LNCAP (cell line): ENCODE data around the gene EPAS1.

Source experiments
- TF ChIP-seq, protein P1 (sequence below): fragments of 450-650 bp; IDR thresholded peaks from 2 replicates; pipeline ENCODE4 v1.5.1; 2017; ENCODE audit warnings: mild to moderate bottlenecking

EPAS1 gene

GRCh38 chr2:46328291-46328690 lies 31.1 kb downstream of the EPAS1 start:
- TF ChIP-seq, protein P1, sequence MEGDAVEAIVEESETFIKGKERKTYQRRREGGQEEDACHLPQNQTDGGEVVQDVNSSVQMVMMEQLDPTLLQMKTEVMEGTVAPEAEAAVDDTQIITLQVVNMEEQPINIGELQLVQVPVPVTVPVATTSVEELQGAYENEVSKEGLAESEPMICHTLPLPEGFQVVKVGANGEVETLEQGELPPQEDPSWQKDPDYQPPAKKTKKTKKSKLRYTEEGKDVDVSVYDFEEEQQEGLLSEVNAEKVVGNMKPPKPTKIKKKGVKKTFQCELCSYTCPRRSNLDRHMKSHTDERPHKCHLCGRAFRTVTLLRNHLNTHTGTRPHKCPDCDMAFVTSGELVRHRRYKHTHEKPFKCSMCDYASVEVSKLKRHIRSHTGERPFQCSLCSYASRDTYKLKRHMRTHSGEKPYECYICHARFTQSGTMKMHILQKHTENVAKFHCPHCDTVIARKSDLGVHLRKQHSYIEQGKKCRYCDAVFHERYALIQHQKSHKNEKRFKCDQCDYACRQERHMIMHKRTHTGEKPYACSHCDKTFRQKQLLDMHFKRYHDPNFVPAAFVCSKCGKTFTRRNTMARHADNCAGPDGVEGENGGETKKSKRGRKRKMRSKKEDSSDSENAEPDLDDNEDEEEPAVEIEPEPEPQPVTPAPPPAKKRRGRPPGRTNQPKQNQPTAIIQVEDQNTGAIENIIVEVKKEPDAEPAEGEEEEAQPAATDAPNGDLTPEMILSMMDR, result no peak

GRCh38 chr2:46328829-46329228 lies 31.6 kb downstream of the EPAS1 start:
- TF ChIP-seq, protein P1, result no peak

DNA sequence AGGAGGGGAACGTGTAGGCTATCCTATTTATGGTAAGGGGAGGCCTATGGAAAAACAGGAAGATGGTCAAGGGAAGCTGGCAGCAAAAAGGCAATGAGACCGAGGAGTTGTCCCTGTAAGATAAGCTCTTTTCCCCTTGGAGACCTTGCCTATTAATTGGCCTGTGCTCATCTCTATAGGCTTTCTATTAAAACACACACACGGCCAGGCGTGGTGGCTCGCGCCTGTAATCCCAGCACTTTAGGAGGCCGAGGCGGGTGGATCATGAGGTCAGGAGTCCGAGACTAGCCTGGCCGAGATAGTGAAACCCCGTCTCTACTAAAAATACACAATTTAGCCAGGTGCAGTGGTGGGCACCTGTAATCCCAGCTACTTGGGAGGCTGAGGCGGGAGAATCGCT lies 32.1 kb downstream of the EPAS1 start:
- TF ChIP-seq, protein P1, result no peak

DNA sequence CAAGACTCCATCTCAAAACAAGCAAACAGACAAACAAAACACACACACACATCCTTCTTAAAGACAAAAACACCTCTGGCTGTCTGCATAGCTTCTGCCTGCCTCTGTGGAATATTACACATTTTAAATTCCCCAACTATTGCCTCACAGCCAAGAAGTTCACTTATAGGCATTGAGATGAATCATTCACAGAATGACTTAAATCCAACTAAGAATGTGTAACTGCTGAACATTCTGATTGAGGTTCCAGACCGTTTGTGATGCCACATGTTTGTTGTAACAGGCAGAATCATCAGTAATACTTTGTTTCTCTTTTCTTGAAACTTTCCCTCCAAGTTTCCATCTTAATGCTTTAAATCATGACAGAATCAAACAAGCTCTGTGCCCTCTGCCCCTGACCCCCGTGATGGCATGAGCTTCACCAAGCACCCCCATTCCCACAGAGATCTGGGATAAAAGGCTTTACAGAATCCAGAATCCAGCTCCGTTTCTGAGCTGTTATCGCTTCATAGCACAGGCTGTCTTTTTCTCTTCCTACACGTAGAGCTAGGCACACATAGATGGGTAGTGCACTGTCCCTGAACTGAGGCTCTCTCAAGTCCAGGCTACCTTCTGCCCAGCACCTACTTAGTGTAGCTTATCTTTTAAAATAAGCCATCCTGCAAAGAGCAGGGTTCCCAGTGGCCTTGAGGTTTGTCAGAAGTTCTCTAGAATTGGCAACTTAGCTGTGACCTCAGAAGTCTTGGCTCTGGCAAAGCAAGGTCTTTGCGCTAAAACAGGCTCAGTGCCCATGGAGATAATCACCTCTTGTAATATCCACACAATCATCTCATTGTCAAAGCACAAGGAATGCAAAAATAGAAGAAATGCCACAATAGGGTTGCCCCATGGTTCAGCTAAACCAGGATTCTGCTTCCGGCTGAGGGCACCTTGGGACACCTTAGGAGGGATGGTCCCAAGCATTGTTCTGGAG lies 32.9 kb downstream of the EPAS1 start:
- TF ChIP-seq, protein P1, result no peak

- TF ChIP-seq, protein P1, result no peak
These were observed 34.0 kb downstream of the EPAS1 start for GRCh38 chr2:46331109-46331766.

GRCh38 chr2:46332686-46333281 lies 35.6 kb downstream of the EPAS1 start:
- TF ChIP-seq, protein P1, result no peak

DNA sequence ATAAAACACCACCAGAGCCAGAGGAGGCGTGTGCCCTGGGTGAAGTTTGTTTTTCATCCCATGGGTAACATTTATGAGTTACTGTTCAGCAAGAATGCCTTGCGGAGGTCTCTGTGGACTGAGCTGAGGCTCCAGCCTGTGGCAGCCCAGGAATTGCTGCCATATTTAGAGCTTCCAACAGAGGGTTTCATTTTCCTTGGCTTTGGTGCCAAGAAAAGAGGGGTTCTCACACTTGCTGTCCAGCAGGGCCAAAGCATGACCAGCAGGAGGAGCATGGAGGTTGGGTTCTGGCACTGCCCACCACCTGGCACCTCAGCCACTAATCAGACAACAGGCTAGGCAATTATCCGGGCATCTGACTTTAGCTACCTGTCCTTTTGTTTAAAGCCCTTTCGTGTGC lies 36.7 kb downstream of the EPAS1 start:
- TF ChIP-seq, protein P1, result no peak
